Measurements from ENCODE around the gene CRIM1. TPM values are rescaled to one million over a fixed set of nuclear protein-coding genes. Genes with fewer than 3 reads are reported as not detected.

The CRIM1 gene
- total RNA-seq, 1 donor from 2014 or later: 246 TPM

DNA sequence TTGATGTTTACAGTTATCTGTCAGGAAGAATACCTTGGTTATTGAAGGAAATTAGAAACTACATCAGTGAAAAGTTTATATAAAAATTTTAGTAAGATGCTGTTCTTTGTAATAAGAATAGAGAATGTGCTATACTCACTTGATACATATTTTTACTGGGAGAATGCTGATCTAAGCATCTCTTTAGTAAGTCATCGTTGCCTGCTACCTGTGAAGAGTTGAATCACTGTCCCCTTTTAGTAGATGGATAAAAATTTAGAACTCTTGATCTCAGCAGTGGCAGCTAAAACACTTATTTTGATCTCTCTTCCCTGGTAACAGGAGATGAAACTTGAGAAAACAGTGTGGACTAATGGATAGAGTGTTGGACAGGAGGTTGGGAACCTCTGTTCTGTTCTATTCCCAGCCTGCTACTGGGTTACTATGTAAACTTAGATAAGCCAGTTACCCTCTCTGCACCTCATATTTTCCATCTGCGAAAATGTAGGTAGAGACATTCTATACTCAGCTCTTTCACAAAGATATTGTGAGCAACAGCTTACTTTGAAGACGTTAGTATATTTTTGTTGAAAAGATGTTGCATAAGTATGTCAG lies 142.1 kb downstream of the CRIM1 start:
- Mint-ChIP-seq H3K27me3 (ENCODE audit: unreplicated experiment) (no peaks in the 10 kb centered on the region), H3K27ac (ENCODE audit: unreplicated experiment) (no peak overlapping the region), H3K36me3 (ENCODE audit: low read depth, unreplicated experiment) (peaks cover 24% of the 10 kb centered on the region), H3K4me1 (ENCODE audit: unreplicated experiment) (peaks cover 7% of the 10 kb centered on the region), H3K9me3 (ENCODE audit: unreplicated experiment) (no peaks in the 10 kb centered on the region), H3K4me3 (ENCODE audit: unreplicated experiment) (no peak overlapping the region)
- DNase-seq (ENCODE audit: low spot score): no peak
- TF ChIP-seq, protein P1, sequence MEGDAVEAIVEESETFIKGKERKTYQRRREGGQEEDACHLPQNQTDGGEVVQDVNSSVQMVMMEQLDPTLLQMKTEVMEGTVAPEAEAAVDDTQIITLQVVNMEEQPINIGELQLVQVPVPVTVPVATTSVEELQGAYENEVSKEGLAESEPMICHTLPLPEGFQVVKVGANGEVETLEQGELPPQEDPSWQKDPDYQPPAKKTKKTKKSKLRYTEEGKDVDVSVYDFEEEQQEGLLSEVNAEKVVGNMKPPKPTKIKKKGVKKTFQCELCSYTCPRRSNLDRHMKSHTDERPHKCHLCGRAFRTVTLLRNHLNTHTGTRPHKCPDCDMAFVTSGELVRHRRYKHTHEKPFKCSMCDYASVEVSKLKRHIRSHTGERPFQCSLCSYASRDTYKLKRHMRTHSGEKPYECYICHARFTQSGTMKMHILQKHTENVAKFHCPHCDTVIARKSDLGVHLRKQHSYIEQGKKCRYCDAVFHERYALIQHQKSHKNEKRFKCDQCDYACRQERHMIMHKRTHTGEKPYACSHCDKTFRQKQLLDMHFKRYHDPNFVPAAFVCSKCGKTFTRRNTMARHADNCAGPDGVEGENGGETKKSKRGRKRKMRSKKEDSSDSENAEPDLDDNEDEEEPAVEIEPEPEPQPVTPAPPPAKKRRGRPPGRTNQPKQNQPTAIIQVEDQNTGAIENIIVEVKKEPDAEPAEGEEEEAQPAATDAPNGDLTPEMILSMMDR (IDR thresholded peaks at IDR 0.05; ENCODE audit: unreplicated experiment): no peak

DNA sequence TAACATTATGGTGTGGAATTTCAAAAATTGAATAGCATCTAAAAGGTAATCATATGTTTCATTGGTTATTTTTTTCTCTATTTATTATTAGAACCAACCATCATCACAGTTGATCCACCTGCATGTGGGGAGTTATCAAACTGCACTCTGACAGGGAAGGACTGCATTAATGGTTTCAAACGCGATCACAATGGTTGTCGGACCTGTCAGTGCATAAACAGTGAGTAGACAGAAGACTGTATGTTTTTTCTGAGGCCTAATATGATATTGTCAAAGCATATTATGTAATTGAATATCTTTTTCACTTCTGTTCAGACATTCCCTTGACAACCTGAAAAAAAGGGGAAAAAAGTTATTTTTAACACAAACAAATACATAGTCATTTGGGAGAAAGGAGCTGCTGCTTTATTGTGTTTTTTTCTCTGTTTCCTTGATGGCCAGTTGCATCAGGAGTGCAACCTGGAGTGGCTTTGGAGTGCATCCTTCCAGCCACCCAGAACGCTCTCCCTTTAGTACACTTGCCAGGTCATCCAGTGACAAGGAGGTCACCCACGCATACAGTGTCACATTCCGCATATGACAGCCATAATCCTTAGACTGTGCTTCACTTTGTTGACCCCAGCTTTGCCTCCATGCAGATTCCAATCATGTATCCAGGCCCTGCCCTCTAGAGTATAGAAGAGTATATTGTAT lies 143.7 kb downstream of the CRIM1 start:
- H3K4me1 Mint-ChIP-seq (ENCODE audit: unreplicated experiment): peaks cover 10% of the 10 kb centered on the region
- H3K27ac Mint-ChIP-seq (ENCODE audit: unreplicated experiment): peak overlapping the region; percentile 1
- TF ChIP-seq, protein P1 (IDR thresholded peaks at IDR 0.05; ENCODE audit: unreplicated experiment): no peak
- no peaks in the 10 kb centered on the region for H3K9me3 Mint-ChIP-seq (ENCODE audit: unreplicated experiment)
- H3K36me3 Mint-ChIP-seq (ENCODE audit: low read depth, unreplicated experiment): peaks cover 33% of the 10 kb centered on the region
- H3K4me3 Mint-ChIP-seq (ENCODE audit: unreplicated experiment): peak overlapping the region; percentile 50
- H3K27me3 Mint-ChIP-seq (ENCODE audit: unreplicated experiment): no peaks in the 10 kb centered on the region
- DNase-seq (ENCODE audit: low spot score): no peak

DNA sequence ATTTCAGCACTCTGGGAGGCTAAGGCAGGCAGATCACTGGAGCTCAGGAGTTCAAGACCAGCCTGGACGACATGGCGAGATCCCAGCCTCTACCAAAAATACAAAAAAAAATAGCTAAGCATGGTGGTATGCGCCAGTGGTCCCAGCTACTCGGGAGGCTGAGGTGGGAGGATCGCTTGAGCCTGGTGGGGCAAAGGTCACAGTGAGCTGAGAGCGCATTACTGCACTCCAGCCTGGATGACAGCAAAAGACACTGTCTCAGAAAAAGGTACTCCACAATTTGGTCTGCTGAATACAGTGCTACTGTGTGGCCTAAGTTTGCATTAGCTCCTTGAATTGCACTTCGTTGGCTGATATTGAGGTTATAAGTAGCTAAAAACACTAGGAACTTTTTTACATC lies 144.5 kb downstream of the CRIM1 start:
- Mint-ChIP-seq H3K27ac (ENCODE audit: unreplicated experiment) (peak overlapping the region; percentile 1), H3K4me3 (ENCODE audit: unreplicated experiment) (peak overlapping the region; percentile 50), H3K36me3 (ENCODE audit: low read depth, unreplicated experiment) (peaks cover 34% of the 10 kb centered on the region), H3K9me3 (ENCODE audit: unreplicated experiment) (no peaks in the 10 kb centered on the region), H3K27me3 (ENCODE audit: unreplicated experiment) (no peaks in the 10 kb centered on the region), H3K4me1 (ENCODE audit: unreplicated experiment) (peaks cover 3% of the 10 kb centered on the region)
- no peak for DNase-seq (ENCODE audit: low spot score)
- TF ChIP-seq, protein P1 (IDR thresholded peaks at IDR 0.05; ENCODE audit: unreplicated experiment): no peak

DNA sequence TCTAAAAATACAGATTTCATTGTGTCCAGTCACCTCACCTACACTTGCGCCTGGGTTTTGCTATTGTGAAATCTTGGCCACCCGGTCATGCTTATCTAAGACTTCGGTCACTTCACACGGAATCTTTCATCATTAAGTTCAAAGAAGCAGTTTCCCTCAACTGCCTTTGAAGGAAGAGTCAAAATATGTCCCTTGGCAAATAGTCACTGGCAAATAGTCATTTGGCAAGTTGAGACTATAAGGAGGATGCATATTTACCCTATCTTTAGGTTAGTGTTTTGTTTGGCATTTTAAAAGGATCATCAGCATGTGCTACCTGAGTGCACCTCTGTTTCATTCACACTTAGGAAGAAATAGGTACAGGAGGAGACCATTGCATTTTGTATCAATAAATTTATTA lies 146.5 kb downstream of the CRIM1 start:
- H3K4me3 Mint-ChIP-seq (ENCODE audit: unreplicated experiment): no peak overlapping the region

More for the DNA sequence above, 146.5 kb downstream of the CRIM1 start:
- Mint-ChIP-seq H3K4me1 (ENCODE audit: unreplicated experiment) (peaks cover 5% of the 10 kb centered on the region), H3K27ac (ENCODE audit: unreplicated experiment) (no peak overlapping the region), H3K9me3 (ENCODE audit: unreplicated experiment) (no peaks in the 10 kb centered on the region), H3K27me3 (ENCODE audit: unreplicated experiment) (no peaks in the 10 kb centered on the region), H3K36me3 (ENCODE audit: low read depth, unreplicated experiment) (peaks cover 42% of the 10 kb centered on the region)
- no peak for DNase-seq (ENCODE audit: low spot score)
- TF ChIP-seq, protein P1 (IDR thresholded peaks at IDR 0.05; ENCODE audit: unreplicated experiment): no peak
